Measurements from ENCODE around the gene DNAJC21.
"Not testable (repeated sequence)": the region's sequence is repeated elsewhere in the genome, so short reads cannot be mapped to it uniquely, and the experiment has no call there.

Gene DNAJC21

GRCh38 chr5:34923694-34924461 is 5.5 kb upstream of the DNAJC21 start:
- DNase-seq: peak; percentile 88

DNA sequence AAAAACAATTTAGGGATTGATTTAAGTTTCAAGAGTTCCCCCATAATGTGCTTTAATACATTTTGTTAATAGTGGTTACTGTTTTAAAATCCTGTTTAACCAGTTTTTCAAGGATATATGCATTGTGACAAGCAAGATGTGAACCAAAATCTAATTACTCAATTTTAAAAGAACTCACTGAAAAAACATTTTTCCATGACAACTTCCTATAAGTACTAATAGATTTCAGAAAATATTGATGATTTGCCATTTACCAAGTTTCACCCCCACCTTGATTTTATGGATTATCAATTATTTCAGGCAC is 4.9 kb upstream of the DNAJC21 start:
- DNase-seq: no peak

DNA sequence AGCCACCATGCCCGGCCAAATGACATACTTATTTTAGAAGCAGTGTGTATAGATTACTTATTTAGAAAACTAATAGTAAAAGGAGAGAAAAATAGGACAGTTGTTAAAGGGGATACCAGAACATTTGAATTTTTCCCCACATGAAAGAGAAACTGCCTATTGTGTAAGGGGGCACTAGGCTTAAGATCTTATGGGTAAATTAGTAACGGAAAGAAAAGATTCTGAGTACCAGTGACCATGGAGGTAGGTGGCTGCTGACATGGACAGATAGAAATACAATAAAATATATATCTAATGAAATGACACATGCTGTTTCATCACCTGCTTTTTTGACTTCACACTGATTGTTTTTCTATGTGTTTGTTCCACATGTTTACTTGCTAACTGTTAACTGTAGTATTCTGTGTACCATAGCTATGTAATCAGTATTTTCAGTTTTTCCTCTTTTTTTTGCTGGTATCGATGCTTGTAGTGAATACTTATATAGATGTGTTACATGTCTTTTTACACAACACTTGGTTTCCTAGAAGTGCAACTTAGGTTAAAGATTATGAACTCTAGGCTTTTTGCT is 3.0 kb upstream of the DNAJC21 start:
- DNase-seq: no peak

DNA sequence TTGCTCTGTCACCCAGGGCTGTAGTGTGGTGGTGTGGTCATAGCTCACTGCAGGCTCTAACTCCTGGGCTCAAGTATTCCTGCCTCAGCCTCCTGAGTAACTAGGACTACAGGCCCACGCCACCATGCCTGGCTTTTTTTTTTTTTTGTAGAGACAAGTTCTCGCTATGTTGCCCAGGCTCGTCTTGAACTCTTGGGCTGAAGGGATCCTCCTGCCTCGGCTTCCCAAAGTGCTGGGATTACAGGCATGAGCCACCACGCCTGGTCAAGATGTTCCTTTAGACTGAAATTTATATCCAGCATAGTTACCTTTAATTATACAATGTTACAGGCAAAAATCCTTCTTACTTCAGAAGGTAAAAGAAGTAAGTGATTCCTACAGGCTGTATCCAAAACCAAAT is 1.6 kb upstream of the DNAJC21 start:
- DNase-seq: no peak

GRCh38 chr5:34928267-34928666 is 1.1 kb upstream of the DNAJC21 start:
- no peak for DNase-seq

GRCh38 chr5:34929720-34930461 is 532 bp downstream of the DNAJC21 start:
- peak; percentile 73 for DNase-seq

GRCh38 chr5:34930462-34930844 is 1.1 kb downstream of the DNAJC21 start:
- DNase-seq: peak; percentile 65

- DNase-seq: no peak
Measured at GRCh38 chr5:34930870-34931269, 1.5 kb downstream of the DNAJC21 start.

DNA sequence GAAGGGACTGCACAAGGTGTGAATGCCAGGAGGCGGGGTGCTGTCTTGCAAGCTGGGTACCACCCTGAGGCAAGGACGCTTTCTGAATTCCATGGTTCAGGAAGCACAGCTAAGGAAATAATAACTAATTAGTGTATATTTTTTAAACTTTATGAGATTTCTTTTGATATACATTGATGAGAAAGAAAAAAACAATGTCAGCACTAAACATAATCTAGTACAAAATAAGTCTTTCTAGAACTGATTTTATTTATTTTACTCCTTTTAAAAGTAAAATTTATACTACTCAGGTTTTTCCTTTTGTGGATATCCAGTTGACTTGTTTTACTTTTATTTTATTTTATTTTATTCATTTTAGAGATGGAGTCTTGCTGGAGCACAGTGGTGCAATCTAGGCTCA is 3.6 kb downstream of the DNAJC21 start:
- DNase-seq: no peak

DNA sequence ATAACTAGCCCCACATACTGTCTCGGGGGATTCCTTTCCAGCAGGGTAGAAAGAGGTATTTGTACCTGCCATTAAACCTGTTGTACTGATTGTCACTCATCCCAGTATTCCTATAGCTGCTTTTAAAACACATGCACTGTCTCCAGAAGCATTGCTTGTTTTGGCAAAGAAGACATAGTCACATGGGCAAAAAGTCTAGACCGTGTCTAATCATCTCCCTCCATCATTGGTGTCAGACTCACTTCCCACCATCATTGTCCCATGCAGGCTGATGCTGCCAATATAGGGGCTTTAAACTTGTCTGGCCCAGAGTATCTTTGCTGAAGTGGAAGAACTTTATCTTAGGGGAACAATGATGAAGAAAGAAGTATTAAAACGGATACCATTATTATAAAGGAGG is 12.6 kb downstream of the DNAJC21 start:
- DNase-seq: no peak

- no peak for DNase-seq
Measured at GRCh38 chr5:34944044-34944443, 14.7 kb downstream of the DNAJC21 start.

GRCh38 chr5:34944460-34945047 is 15.2 kb downstream of the DNAJC21 start:
- no peak for DNase-seq

DNA sequence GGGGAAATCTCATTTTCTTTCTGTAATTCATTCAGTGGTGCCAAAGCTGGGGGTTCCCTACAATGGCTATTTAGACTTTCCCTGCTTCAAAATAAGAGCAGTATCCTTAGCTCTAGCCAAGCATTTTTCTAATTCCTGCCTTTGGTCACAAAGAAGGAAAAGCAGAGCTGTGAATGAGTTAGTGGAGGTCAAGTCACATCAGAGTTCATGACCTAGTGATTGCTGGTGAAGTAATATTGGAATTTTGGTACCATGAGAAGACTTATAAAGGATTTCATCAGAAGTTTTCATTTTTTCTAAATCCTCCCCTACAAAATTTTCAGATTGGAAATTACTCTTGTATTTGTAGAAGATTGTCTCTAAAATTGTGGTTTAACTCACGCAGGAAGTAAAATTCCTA is 28.0 kb downstream of the DNAJC21 start:
- no peak for DNase-seq

DNA sequence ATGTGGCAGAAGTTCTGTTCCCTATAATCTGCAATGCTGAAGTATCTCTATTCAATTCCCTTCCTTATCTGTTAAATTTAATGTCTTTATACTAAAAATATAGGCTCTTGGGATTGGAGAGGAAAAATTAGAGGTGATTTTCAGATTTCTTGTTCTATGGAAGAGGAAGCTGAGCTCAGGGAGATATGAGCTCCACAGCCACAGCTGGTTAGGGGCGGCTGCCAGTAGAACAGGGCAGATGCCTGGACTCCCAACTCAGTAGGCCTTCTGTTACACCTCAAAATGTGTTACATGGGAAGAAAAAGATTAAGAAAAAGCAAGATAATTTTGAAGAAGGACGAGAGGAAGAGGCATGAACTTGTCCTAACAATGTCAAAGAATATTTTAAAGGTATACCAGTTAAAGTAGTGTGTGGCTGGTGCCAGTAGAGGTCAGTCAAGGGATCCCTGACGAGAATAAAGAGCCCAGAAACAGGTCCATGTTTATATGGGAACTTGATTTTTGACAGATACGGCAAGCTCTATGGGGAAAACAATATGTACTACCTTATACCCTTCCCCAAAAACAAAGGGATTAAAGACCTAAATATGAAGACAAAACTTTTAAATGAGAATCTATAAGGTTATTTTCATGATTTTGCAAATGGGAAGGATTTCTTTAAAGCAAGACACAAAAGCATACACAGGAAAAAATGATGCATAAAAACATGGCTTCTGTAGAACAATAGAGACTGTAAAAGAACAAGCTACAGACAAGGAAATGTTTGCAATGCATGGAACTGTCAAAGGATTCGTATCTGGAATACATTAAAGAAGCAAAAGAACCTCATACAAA is 28.7 kb downstream of the DNAJC21 start:
- peak; percentile 39 for DNase-seq

DNA sequence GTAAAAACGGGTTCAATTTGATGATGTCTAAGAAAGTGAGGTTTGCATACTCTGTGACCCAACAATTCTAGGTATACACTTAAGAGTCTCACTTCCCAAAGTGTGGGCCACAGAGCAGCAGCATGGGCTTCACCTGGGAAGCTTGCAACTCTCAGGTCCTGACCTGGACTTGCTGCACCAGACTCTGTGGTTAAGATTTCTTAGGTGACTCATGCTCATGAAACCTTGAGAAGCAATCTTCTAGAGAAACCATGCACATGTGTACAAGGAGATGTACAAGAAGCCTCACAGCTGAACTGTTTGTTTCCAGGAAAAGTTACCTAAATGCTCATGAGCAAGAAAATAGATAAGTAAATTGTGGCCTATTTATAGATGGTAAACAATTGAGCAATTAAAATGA is 30.0 kb downstream of the DNAJC21 start:
- DNase-seq: peak; percentile 50

DNA sequence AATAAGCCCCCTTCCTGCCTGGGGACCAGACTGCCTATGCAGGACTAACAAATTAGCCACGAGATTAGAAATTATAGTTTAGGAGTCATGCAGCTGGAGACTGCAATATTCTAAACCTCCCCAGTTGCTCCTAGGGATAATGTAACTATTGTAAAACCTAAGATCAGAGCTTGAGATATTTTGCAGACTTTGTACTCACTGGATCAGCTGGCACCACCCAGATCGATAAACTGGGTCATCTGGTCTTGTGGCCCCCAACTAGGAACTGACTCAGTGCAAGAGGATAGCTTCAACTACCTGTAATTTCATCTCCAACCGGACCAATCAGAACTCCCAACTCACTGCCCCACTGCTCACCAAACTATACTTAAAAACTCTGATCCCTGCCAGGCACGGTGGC is 38.2 kb downstream of the DNAJC21 start:
- DNase-seq: no peak

- no peak for DNase-seq
Measured at GRCh38 chr5:34968258-34968657, 38.9 kb downstream of the DNAJC21 start.

GRCh38 chr5:34970552-34970951 is 41.2 kb downstream of the DNAJC21 start:
- DNase-seq: no peak

GRCh38 chr5:34971655-34972054 is 42.3 kb downstream of the DNAJC21 start:
- DNase-seq: not testable (repeated sequence)

- DNase-seq: no peak
Measured at GRCh38 chr5:34976347-34976746, 47.0 kb downstream of the DNAJC21 start.

DNA sequence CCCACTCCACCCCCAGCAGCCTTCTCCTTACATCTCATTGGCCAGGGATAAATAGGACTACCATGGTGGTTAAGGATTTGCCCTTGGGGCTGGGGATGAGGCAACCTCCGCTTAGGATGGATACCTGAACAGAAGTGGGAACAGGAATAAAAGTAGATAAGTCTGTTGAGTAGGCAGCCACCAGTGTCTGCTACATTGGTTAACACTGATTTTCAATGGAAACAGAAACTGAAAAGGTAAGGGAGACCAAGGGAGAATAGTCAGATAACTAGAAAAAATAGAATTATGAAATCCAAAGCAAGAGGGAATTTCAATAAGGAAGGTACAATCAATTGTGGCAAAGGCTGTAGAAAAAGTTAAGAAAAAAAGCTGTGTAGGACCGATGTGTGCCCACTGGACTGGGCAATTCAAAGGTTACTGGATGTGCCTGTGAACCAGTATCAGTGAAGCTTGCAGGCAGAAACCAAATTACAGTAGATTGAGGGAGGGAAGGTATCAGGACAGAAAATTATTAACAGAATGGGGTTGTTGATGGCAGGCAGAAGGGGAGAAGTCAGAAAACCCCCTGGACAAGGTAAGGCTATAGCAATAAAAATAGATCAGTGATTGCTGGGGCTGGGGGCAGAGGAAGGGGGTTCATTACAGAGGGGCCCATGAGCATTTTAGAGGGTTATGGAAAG is 48.7 kb downstream of the DNAJC21 start:
- no peak for DNase-seq

- DNase-seq: no peak
Measured at GRCh38 chr5:34978681-34979080, 49.3 kb downstream of the DNAJC21 start.

All from HCEC 1CT (cell line).